ENCODE measurements around the gene S100A12.

Gene S100A12

DNA sequence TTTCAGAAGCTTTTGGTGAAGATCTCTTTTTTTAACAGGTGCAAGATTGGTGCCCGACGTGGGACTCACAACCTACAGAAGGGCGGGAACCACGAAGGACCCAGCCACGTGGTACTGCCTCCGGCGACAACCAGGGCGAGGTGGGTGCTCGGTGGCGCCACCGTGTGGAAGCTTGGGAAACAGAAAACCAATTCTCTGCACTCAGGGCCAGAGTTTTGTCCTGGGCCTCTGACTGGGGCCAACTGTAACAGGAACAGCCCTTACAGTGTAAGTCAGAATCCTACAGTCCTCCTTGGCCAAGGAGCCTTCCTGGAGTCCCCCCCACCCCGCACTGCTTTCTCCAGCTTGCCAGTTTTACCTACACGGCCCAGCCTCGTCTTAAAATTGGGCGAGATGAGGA, 29.3 kb upstream of the S100A12 start:
- peak; percentile 79 for ATAC-seq
- no peak for TF ChIP-seq ARNTL (CRISPR knock-in tag; IDR thresholded peaks at IDR 0.05; ENCODE audit: borderline replicate concordance, low read depth)
- TF ChIP-seq CSDC2 (CRISPR knock-in tag; IDR thresholded peaks at IDR 0.05): no peak
- no peak for TF ChIP-seq OSR1 (CRISPR knock-in tag; IDR thresholded peaks at IDR 0.05)
- TF ChIP-seq, protein P1, sequence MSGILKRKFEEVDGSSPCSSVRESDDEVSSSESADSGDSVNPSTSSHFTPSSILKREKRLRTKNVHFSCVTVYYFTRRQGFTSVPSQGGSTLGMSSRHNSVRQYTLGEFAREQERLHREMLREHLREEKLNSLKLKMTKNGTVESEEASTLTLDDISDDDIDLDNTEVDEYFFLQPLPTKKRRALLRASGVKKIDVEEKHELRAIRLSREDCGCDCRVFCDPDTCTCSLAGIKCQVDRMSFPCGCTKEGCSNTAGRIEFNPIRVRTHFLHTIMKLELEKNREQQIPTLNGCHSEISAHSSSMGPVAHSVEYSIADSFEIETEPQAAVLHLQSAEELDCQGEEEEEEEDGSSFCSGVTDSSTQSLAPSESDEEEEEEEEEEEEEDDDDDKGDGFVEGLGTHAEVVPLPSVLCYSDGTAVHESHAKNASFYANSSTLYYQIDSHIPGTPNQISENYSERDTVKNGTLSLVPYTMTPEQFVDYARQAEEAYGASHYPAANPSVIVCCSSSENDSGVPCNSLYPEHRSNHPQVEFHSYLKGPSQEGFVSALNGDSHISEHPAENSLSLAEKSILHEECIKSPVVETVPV (CRISPR knock-in tag; IDR thresholded peaks at IDR 0.05): no peak
- no peak for TF ChIP-seq ZC3H10 (CRISPR knock-in tag; IDR thresholded peaks at IDR 0.05)
- TF ChIP-seq ESRRG (CRISPR knock-in tag; IDR thresholded peaks at IDR 0.05): no peak
- no peak for TF ChIP-seq ZFP3 (CRISPR knock-in tag; IDR thresholded peaks at IDR 0.05)
- TF ChIP-seq, protein P2, sequence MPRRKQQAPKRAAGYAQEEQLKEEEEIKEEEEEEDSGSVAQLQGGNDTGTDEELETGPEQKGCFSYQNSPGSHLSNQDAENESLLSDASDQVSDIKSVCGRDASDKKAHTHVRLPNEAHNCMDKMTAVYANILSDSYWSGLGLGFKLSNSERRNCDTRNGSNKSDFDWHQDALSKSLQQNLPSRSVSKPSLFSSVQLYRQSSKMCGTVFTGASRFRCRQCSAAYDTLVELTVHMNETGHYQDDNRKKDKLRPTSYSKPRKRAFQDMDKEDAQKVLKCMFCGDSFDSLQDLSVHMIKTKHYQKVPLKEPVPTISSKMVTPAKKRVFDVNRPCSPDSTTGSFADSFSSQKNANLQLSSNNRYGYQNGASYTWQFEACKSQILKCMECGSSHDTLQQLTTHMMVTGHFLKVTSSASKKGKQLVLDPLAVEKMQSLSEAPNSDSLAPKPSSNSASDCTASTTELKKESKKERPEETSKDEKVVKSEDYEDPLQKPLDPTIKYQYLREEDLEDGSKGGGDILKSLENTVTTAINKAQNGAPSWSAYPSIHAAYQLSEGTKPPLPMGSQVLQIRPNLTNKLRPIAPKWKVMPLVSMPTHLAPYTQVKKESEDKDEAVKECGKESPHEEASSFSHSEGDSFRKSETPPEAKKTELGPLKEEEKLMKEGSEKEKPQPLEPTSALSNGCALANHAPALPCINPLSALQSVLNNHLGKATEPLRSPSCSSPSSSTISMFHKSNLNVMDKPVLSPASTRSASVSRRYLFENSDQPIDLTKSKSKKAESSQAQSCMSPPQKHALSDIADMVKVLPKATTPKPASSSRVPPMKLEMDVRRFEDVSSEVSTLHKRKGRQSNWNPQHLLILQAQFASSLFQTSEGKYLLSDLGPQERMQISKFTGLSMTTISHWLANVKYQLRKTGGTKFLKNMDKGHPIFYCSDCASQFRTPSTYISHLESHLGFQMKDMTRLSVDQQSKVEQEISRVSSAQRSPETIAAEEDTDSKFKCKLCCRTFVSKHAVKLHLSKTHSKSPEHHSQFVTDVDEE (CRISPR knock-in tag; IDR thresholded peaks at IDR 0.05): no peak
- TF ChIP-seq, protein P3, sequence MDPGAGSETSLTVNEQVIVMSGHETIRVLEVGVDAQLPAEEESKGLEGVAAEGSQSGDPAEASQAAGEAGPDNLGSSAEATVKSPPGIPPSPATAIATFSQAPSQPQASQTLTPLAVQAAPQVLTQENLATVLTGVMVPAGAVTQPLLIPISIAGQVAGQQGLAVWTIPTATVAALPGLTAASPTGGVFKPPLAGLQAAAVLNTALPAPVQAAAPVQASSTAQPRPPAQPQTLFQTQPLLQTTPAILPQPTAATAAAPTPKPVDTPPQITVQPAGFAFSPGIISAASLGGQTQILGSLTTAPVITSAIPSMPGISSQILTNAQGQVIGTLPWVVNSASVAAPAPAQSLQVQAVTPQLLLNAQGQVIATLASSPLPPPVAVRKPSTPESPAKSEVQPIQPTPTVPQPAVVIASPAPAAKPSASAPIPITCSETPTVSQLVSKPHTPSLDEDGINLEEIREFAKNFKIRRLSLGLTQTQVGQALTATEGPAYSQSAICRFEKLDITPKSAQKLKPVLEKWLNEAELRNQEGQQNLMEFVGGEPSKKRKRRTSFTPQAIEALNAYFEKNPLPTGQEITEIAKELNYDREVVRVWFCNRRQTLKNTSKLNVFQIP (CRISPR knock-in tag; IDR thresholded peaks at IDR 0.05; ENCODE audit: borderline replicate concordance, low read depth): no peak
- TF ChIP-seq BACH2 (CRISPR knock-in tag; IDR thresholded peaks at IDR 0.05; ENCODE audit: borderline replicate concordance): no peak
- TF ChIP-seq, protein P4, sequence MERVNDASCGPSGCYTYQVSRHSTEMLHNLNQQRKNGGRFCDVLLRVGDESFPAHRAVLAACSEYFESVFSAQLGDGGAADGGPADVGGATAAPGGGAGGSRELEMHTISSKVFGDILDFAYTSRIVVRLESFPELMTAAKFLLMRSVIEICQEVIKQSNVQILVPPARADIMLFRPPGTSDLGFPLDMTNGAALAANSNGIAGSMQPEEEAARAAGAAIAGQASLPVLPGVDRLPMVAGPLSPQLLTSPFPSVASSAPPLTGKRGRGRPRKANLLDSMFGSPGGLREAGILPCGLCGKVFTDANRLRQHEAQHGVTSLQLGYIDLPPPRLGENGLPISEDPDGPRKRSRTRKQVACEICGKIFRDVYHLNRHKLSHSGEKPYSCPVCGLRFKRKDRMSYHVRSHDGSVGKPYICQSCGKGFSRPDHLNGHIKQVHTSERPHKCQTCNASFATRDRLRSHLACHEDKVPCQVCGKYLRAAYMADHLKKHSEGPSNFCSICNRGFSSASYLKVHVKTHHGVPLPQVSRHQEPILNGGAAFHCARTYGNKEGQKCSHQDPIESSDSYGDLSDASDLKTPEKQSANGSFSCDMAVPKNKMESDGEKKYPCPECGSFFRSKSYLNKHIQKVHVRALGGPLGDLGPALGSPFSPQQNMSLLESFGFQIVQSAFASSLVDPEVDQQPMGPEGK (CRISPR knock-in tag; IDR thresholded peaks at IDR 0.05; ENCODE audit: borderline replicate concordance): no peak

DNA sequence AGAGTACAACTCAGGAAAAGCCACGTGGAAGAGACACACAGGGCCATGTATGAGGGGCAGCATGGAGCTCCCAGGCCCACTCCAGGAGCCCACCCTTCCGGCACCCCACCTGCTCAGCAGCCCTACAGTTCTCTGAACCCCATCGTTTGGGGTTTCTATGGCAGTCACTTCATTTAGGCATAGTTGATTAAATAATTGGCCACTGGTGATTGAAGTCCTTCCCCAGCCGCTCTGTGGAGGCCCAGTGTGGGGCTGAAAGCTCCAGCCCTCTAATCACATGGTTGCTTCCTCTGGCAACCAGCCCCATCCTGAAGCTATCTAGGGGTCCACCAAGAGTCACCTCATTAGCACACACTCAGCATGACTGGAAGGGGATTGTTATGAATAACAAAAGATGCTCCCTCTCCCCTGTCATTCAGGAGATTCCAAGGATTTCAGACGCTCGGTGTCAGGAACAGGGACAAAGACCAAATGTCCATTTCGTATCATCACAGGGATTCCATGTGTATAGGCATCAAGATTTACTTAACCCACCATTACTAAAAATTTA, 28.7 kb upstream of the S100A12 start:
- ATAC-seq: no peak; the same call in 2 of the 3 replicates
- TF ChIP-seq TOX (CRISPR knock-in tag; IDR thresholded peaks at IDR 0.05; ENCODE audit: borderline replicate concordance): no peak
- TF ChIP-seq ESRRG (CRISPR knock-in tag; IDR thresholded peaks at IDR 0.05): no peak
- no peak for TF ChIP-seq ZNF8 (CRISPR knock-in tag; IDR thresholded peaks at IDR 0.05)
- no peak for TF ChIP-seq ZNF70 (CRISPR knock-in tag; IDR thresholded peaks at IDR 0.05)
- TF ChIP-seq ZFP30 (CRISPR knock-in tag; IDR thresholded peaks at IDR 0.05): no peak
- no peak for TF ChIP-seq RARB (CRISPR knock-in tag; IDR thresholded peaks at IDR 0.05)
- no peak for TF ChIP-seq TCF4 (CRISPR knock-in tag; IDR thresholded peaks at IDR 0.05; ENCODE audit: borderline replicate concordance)
- no peak for TF ChIP-seq ZC3H10 (CRISPR knock-in tag; IDR thresholded peaks at IDR 0.05)
- TF ChIP-seq, protein P2 (CRISPR knock-in tag; IDR thresholded peaks at IDR 0.05): no peak
- no peak for TF ChIP-seq PPARA (CRISPR knock-in tag; IDR thresholded peaks at IDR 0.05; ENCODE audit: borderline replicate concordance)
- TF ChIP-seq ARNTL (CRISPR knock-in tag; IDR thresholded peaks at IDR 0.05; ENCODE audit: borderline replicate concordance, low read depth): no peak

Data from SK-N-SH treated with all-trans-retinoic acid at 6 μM for 48 hours (cell line).